HUDEP-2 (cell line): ENCODE results near the gene LIPG.
A peak's percentile ranks its signal among the peaks of the same experiment; 100 is the strongest.

Experiments used
- DNase-seq, 76 experiments: peaks; one replicate each; lab custom pipeline; 2025; ENCODE audit not compliant: unreplicated experiment in 76 of 76; lab: John Stamatoyannopoulos, UW

The LIPG gene

GRCh38 chr18:49610022-49610445, 48.2 kb downstream of the LIPG start:
- DNase-seq = no peak

DNA sequence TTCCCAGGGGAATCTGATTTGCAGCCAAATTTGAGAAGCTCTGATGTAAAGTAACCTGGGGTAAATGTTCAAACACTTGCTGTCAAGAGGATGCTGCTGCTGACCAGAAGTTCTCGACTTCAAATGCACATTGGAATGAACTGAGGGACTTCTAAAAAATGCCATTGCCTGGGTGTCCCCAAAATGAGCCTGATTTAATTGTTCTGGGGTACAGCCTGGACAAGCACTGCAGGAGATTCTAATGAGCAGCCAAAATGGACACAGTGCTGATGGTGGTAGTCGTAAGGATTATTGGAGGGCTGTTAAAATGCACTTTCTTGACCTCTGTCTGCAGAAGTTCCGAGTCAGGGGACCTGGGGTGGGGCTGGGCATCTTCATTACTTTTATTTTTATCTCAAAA, 49.5 kb downstream of the LIPG start:
- no peak for DNase-seq

GRCh38 chr18:49612515-49613033, 50.7 kb downstream of the LIPG start:
- no peak for DNase-seq

DNA sequence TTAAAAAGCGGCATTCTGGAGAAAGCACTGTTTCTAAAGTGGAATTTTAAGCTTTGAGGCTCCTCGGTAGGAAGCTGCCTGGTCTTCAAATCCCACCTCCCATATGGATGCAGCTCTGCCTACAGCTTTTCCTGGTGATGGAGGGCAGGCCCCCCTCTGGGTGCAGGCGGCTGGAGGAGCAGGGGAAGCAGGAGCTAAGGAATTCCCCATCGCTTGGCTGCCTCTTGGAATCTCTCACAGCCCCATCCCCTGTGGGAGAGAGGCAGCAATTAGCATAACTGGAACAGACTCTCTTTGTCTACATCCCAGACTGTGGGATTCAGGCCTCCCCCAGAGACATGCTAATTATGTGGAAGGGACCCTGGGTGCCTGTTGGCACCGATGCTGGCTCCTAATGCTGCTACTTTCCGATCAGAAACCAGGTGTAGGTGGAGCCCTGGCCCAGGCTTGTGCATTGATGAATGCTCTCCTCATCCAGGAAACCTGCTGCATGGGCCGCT, 51.3 kb downstream of the LIPG start:
- DNase-seq = no peak

- DNase-seq = no peak
Measured at GRCh38 chr18:49613641-49614151, 51.8 kb downstream of the LIPG start.

DNA sequence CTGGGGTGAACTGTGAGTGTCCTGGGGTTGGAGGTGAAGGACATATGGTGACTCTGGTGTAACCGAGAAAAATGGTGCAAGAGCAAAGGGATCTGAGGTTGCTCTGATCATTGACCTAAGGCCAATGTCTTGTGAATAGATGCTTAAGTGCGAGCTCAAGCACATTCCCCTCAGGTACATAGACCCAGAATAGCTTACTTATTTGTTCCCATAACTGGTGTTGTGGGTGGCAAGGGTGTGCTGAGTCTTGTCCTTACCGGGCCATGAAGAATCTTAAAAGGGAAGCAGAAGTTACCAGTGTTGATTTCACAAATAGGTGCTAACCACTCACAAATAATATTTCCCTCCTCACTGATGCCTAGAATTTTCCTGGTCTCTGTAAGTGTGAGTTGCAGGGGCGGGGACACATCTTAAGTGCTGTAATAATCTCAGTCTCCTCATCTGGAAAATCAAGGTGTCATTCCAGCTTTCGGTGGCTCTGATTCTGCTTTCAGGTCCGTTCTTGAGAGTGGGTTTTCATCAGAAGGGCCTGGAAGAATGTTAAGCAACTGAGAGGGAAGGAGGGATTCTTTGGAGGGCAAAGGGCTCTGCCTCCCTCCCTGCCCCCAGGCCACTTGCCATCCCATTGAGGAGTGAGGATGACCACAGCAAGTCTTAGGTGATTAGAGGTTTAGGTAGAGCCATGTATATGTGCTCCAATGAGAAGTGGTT, 54.9 kb downstream of the LIPG start:
- DNase-seq = no peak

DNA sequence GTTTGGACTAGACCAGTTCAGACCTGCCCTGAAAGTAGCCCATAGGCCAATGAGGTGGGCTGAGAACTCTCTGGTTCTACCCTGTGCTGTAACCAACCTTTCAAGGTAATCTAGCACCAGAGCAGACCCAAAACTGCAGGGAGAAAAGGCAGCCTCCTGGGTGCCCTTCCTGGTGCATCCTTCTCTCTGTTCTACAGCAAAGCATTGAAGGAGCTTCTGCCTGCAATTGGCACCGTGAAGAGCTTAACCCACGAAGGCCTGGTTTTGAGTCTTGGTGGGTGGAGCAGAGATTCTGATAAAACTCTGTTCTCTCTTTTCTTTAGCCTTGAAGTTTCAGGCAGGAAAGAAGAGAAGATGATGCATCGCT, 55.5 kb downstream of the LIPG start:
- DNase-seq = no peak

DNA sequence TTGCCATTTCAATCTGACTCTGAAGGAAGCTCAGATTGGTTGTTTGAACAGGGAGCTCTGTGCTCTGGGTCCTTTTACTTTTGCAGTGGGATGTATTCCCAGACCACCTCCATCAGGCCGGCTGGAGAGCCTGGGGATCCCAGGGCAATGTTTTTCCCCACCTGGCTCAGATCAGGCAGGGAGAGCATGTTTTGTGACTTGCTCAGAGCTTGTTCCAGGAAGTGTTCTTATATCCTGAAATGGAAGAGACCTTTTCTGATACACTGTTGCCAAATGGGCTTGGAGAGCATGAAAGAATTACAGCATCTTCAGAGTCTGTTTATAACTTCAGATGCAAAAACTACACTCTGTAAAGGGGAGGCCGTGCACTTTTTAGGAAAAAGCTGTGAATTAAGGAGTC, 56.0 kb downstream of the LIPG start:
- no peak for DNase-seq

DNA sequence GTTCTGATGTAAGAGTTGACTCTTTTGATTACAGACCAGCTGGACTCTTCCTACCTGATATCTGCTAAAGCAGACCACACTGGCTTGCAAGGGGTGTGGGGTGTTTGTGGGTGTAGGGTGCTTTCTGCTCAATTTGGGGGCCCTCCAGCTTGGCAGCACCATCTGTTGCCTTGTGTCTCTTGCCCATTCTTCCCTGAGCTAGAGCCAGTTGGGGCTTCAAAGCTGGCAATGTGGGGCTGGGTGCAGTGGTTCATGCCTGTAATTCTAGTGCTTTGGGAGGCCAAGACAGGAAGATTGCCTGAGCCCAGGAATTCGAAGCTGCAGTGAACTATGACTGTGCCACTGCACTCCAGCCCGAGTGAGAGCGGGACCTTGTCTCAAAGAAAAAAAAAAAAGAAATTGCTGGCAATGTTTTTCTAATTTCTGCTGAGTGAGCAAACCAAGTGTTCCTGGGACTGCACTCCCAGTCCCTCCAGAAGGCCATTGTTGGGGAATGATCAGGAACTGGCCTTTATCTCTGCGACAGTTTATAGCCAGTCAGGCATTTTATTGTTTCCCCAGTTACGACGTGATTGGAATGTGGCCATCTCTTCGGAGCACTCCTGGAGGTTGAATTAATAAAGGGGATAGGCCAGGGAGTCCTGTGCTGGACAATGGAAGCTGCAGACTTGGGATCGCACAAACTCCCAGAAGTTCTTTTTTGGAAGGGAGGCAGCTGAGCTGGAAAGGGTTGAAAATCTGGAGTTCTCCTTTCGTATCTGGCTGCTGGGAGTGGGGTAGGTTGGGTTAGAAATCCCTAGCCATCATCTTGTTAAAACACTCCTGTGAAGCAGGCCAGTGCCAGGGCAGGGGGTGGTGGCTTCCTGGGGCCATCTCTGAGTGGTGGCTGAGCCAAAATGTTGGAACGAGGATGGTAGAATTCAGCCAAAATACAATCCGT, 57.2 kb downstream of the LIPG start:
- no peak for DNase-seq

- no peak for DNase-seq
Measured at GRCh38 chr18:49619801-49620200, 57.9 kb downstream of the LIPG start.

GRCh38 chr18:49621301-49621700, 59.4 kb downstream of the LIPG start:
- no peak for DNase-seq

DNA sequence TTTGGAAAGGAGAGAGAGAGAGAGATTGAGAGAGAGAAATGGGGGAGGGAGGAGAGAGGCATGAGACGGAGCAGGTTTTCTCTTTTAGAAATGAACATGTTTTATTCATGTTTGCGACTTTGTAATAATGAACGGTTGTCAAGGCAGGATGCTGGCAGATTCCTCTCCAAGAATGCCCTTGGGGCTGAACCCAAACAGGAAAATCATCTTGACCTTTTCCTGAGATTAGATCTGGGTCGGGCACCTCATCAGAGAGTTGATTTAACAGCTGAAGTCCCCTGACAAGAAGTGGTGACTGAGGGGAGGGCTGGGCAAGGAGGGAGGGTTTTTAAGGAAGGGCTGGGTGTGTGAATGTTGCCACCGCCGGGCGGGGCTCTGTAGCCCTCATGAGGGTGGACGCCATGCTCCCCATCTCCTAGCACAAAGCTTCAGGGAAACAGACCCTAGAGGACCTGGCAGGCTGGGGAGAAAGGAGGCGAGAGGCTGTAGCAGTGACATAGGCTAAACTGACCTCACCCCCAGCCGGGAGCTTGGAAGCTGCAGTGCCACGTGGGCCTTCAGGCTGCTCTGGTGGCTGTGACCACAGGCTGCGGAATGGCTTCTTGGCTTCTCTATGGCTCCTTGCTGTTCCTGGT, 60.0 kb downstream of the LIPG start:
- no peak for DNase-seq

DNA sequence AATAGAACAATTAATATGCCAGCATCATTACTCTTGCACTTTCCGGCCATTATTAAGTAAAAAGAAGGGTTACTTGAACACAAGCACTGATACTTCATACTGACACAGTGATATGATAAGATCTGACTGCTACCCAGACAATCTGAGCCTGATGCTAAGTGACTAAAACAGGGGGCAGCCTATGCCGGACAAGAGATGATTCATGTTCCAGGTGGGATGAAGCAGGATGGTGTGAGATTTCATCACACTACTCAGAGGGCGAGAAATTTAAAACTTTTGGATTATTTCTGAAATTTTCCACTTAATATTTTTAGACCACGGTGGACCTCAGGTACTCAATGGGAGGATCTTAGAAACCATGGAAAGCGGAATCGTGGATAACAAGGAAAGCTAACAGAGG, 61.7 kb downstream of the LIPG start:
- DNase-seq = no peak

DNA sequence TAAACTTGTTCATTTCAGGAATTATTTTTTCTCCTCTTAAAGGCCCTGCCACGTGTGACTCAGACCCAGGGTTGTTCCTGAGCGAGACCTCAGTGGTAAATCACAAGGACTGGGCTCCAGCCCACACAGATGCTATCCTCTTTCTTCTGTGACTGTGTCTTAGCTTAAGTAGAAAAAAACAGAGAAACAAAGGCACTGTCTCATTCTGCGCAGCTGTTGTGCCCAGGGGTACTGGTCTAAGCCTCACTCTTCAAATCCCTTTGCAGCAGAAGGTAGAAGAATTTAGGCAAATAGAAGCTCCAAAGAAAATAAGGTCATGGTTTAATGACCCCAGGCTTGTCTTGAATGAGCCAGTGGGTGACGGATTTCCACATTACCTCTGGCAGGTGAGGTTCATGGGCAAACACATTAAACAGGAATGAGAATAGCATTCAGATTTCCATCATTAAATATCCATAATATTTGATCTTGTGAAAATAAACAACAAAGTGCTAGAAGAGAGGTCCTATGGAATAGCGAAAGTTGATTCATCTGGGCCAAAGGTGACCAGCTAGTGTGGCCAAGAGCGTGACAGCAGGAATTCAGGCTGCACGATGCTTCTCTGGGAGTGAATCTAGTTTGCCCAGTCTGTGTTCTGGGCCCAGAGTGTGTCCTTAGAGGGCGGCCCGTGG, 63.3 kb downstream of the LIPG start:
- no peak for DNase-seq

DNA sequence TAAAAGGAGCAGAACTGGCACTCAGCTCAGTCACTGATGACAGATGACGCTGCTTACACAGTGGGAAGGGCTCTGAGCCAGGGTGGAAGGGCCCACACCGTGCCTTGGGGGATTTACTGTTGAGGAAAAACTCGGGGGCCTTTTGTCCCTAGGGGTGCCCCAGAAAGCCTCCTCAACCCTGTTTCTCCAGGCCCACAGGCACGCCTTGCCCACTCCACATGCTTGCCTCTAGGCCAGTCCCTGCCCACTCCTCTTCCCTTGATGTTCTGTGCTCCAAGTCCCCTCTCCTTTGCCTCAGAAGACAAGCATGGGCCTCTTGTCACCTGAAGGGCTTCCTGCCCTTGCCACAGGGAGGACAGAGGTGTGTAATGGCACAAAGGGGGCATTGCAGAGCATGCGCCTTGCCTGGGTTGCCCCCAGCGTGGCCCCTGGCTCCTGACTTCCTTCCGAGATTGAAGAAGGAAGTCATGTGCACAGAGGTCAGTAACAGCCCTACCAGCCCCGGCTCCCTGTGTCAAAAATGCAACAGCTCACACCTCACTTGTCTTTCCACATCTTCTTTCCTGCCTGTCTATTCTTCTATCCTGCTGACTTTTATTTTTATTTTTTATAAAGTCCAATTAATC, 65.1 kb downstream of the LIPG start:
- DNase-seq = no peak

GRCh38 chr18:49628119-49628518, 66.3 kb downstream of the LIPG start:
- no peak for DNase-seq

DNA sequence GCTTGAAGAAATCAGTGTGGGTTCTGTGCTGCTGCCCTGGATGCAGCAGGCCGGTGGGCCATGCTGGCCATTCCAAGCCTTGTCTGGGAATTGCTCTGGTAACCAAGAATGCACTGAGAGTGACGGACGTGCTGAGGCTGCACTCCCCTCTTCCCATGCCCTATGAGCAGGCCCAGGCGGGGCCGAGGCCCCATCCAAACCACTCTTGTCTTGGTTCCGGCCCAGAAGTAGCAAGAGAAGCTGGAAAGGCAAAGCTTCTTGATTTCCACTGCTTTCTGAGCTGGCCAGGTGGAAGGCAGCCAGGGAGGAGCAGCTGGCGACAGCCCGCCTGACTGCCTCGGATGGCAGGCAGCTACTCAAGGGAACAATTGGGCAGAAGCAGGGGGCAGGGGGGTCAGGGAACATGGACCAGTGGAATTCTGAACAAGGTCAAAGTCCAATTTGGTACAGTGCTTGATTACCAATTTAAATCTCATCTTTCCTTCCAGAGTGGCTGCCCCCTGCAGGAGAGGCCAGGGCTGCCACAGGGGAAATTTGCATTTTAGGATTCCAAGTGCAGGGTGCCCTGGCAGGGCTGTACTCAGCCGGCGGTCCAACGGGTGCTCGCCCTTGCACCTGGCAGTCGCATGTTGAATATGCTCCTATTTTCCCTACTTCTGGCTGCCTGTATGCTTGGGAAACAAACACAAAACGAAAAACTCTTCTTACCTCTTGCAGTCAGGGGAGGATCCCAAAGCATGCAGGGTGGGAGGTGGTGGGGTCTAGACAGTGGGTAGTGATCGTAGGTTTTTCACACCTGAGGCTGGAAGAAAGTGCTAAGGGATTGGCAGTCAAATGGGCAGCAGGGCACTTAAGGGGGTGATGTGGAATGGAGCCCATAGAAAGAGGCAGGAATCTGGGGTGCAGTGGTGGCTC, 67.3 kb downstream of the LIPG start:
- peak in 2 of 76 experiments; percentile 4 to 14 for DNase-seq

DNA sequence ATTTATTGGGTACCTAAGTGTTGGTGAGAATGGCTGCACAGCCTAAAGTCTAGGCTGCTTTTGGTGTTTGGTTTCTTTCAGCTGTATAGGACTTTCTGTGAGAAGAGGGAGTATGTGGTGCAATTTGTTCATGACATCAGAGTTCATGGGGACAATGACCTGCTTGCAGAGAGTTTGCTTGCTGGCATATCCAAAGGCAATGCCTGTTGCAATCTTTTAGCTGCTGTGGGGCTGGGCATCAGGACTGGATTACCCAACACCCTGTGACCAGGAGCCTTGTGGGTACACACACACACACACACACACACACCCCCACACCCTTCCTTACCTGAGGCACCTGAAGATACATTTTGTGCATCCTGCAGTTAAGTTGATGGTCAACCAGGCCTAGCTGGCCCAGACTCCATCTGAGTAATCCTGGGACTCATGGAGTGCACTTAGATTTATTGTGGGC, 68.4 kb downstream of the LIPG start:
- DNase-seq = no peak
